CD4-positive, CD25-positive, alpha-beta regulatory T cell (primary cell): ENCODE data around the gene RTN3. TPM values are rescaled to one million over a fixed set of nuclear protein-coding genes. Genes with fewer than 3 reads are reported as not detected.

ENCODE experiments used
- ATAC-seq, 2 donors: fragments of 150-1000 bp; cut with Tn5 transposase; one replicate each; pipeline ENCODE4 v1.10.0; 2021; ENCODE audit warnings: low read depth in 2 of 2, moderate number of reproducible peaks in 2 of 2, moderate library complexity in 1 of 2
- DNase-seq, 3 donors: peaks; one replicate each; pipeline versions ENCODE4 v3.0.0 to v3.0.0-alpha.2; 2012 to 2022; ENCODE audit warnings: mixed read lengths in 1 of 3
- H3K27ac ChIP-seq: one replicate; pipeline ENCODE4 v1.7.0; 2013; ENCODE audit warnings: mild to moderate bottlenecking, low read length; ENCODE audit not compliant: insufficient read depth, poor library complexity, severe bottlenecking
- H3K27me3 ChIP-seq: one replicate; pipeline ENCODE4 v1.7.0; 2013; ENCODE audit warnings: low read length; ENCODE audit not compliant: control insufficient read depth, insufficient read depth
- H3K36me3 ChIP-seq: one replicate; pipeline ENCODE4 v1.7.0; 2013; ENCODE audit warnings: mild to moderate bottlenecking, low read length, moderate library complexity; ENCODE audit not compliant: control insufficient read depth, insufficient read depth
- H3K4me1 ChIP-seq: 2 replicates; pipeline ENCODE4 v1.7.0; 2013; ENCODE audit warnings: mild to moderate bottlenecking, low read length; ENCODE audit not compliant: insufficient read depth, control insufficient read depth, poor library complexity, severe bottlenecking
- H3K4me3 ChIP-seq: one replicate; pipeline ENCODE4 v1.7.0; 2013; ENCODE audit warnings: low read depth, mild to moderate bottlenecking, low read length, moderate library complexity
- H3K9me3 ChIP-seq, 2 experiments: 1 replicate in 1 of 2; 2 replicates in 1 of 2; pipeline ENCODE4 v1.7.0; 2013; ENCODE audit warnings: low read length in 2 of 2, mild to moderate bottlenecking in 1 of 2, moderate library complexity in 1 of 2; ENCODE audit not compliant: control insufficient read depth in 2 of 2
- H3K27ac Mint-ChIP-seq, 3 donors: one replicate each; pipeline ENCODE4 v1.8.0; 2020 to 2022; ENCODE audit warnings: mild to moderate bottlenecking in 3 of 3, mixed read lengths in 3 of 3, moderate library complexity in 2 of 3
- H3K27me3 Mint-ChIP-seq: one replicate; pipeline ENCODE4 v1.8.0; 2022; ENCODE audit warnings: mild to moderate bottlenecking, mixed read lengths
- H3K36me3 Mint-ChIP-seq: one replicate; pipeline ENCODE4 v1.8.0; 2020; ENCODE audit warnings: mixed read lengths
- H3K4me1 Mint-ChIP-seq, 4 donors: one replicate each; pipeline ENCODE4 v1.8.0; 2020 to 2022; ENCODE audit warnings: mixed read lengths in 4 of 4, mild to moderate bottlenecking in 1 of 4
- H3K4me3 Mint-ChIP-seq, 4 donors: one replicate each; pipeline ENCODE4 v1.8.0; 2020 to 2022; ENCODE audit warnings: mild to moderate bottlenecking in 4 of 4, mixed read lengths in 4 of 4, moderate library complexity in 3 of 4
- H3K9me3 Mint-ChIP-seq, 7 donors: one replicate each; pipeline ENCODE4 v1.8.0; 2020 to 2022; ENCODE audit warnings: mixed read lengths in 7 of 7, mild to moderate bottlenecking in 3 of 7, moderate library complexity in 2 of 7
- polyA plus RNA-seq, 4 donors: library from polyadenylated mRNA; unstranded; fragments of 300-500 nt; fragmentation: Illumina TruSeq; gene quantifications; one replicate each; pipeline ENCODE4 v1.2.3, GENCODE V29; 2021
- total RNA-seq: library from RNA; stranded (reverse); gene quantifications from one replicate; pipeline ENCODE4 v1.2.3, GENCODE V29; 2022

The RTN3 gene
- total and polyA plus RNA-seq, 5 donors from 2014 or later: 33.2 to 63.6 (median 47.2) TPM

DNA sequence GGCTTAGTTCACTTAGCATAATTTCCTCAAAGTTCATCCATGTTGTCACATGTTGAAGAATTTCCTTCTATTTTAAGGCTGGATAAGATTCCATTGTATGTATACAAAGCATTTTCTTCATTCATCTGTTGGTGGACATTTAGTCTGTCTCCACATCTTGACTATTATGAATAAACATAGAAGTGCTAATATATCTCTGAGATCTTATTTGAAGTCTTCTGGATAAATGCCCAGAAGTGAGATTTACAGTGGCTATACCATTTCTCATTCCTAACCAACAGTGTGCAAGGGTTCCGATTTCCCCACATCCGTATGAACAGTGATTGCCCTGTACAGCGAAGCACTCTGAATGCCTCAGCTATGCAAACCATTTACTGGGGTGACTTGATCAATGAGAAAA is 93.9 kb downstream of the RTN3 start:
- H3K27me3 Mint-ChIP-seq: peaks cover 49% of the 10 kb centered on the region
- no peak for DNase-seq
- no peaks in the 10 kb centered on the region for H3K36me3 ChIP-seq
- H3K36me3 Mint-ChIP-seq: no peaks in the 10 kb centered on the region
- H3K27ac ChIP-seq: no peak overlapping the region
- no peaks in the 10 kb centered on the region for H3K4me1 ChIP-seq
- H3K4me3 Mint-ChIP-seq: no peak overlapping the region
- peaks cover 0 to 2% (median 0%) of the 10 kb centered on the region in 7 donors for H3K9me3 Mint-ChIP-seq
- H3K4me1 Mint-ChIP-seq: peaks cover 0 to 2% (median 0%) of the 10 kb centered on the region in 4 donors
- no peak for ATAC-seq
- H3K9me3 ChIP-seq: no peaks in the 10 kb centered on the region
- no peak overlapping the region for H3K27ac Mint-ChIP-seq
- peaks cover 5% of the 10 kb centered on the region for H3K27me3 ChIP-seq
- no peak overlapping the region for H3K4me3 ChIP-seq

- H3K27ac ChIP-seq: no peak overlapping the region
- H3K9me3 ChIP-seq: no peaks in the 10 kb centered on the region
- no peak for ATAC-seq
- H3K4me1 ChIP-seq: no peaks in the 10 kb centered on the region
- H3K36me3 ChIP-seq: no peaks in the 10 kb centered on the region
- DNase-seq: no peak
- Mint-ChIP-seq H3K4me1 (no peaks in the 10 kb centered on the region), H3K36me3 (no peaks in the 10 kb centered on the region), H3K27ac (no peak overlapping the region), H3K27me3 (peaks cover 19% of the 10 kb centered on the region), H3K9me3 (peaks cover 0 to 2% (median 0%) of the 10 kb centered on the region in 7 donors), H3K4me3 (no peak overlapping the region)
- H3K4me3 ChIP-seq: no peak overlapping the region
- H3K27me3 ChIP-seq: peaks cover 3% of the 10 kb centered on the region
Measured at GRCh38 chr11:63779039-63779438, 97.7 kb downstream of the RTN3 start.

DNA sequence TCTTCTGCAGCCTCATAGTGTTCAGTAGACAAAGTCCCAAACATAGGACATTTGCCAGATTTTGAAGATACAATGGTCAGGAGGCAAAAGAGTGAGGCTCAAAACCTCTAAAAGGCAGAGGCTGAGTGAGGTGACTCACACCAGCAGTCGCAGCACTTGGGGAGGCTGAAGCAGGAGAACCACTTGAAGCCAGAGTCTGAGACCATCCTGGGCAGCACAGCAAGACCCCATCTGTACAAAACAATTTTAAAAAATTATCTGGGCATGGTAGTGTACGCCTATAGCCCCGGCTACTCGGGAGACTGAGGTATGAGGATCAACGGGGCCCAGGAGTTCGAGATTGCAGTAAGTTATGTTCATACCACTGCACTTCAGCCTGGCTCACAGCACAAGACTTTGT is 101.4 kb downstream of the RTN3 start:
- no peak overlapping the region for H3K4me3 ChIP-seq
- H3K9me3 Mint-ChIP-seq: peaks cover 0 to 2% (median 0%) of the 10 kb centered on the region in 7 donors
- H3K9me3 ChIP-seq: no peaks in the 10 kb centered on the region
- no peak overlapping the region for H3K27ac ChIP-seq
- H3K4me1 Mint-ChIP-seq: peaks cover 0 to 7% (median 3%) of the 10 kb centered on the region in 4 donors
- H3K27me3 ChIP-seq: peaks cover 3% of the 10 kb centered on the region
- ATAC-seq (no peak), DNase-seq (no peak)
- H3K4me3 Mint-ChIP-seq: no peak overlapping the region
- no peaks in the 10 kb centered on the region for H3K4me1 ChIP-seq
- no peak overlapping the region for H3K27ac Mint-ChIP-seq
- peaks cover 28% of the 10 kb centered on the region for H3K27me3 Mint-ChIP-seq
- H3K36me3 Mint-ChIP-seq: no peaks in the 10 kb centered on the region
- H3K36me3 ChIP-seq: no peaks in the 10 kb centered on the region

DNA sequence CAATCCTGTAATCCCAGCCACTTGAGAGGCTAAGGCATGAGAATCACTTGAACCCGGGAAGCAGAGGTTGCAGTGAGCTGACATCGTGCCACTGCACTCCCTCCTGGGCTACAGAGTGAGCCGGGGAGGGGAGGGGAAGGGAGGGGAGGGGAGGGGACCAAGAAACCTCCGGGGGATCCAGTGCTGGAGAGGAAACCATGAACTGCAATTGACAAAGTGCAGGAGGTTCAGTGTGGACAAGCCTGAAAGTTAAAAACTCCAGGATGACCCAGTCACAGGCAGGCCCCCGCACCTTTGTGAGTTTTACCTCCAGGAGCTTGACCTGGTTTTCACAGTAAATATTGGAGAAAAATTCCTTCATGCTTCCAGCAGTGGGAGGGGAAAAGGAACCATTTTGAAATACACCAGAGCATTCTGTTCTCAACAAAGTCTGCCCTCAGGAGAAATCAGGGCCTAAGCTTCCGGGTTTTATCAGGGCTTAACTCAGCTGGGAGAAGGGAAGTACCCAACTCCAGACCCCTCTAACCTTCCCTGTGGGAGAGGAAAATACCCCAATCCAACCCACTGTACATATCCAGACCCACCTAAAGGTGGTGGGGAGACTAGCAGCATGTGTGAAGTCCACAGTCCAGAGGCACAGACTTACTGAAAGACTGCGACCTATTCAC is 102.8 kb downstream of the RTN3 start:
- H3K36me3 ChIP-seq: no peaks in the 10 kb centered on the region
- no peak for DNase-seq
- no peak overlapping the region for H3K4me3 ChIP-seq
- H3K27me3 ChIP-seq: peaks cover 3% of the 10 kb centered on the region
- no peaks in the 10 kb centered on the region for H3K9me3 ChIP-seq
- Mint-ChIP-seq H3K36me3 (no peaks in the 10 kb centered on the region), H3K9me3 (no peaks in the 10 kb centered on the region), H3K4me1 (peaks cover 0 to 7% (median 3%) of the 10 kb centered on the region in 4 donors), H3K4me3 (no peak overlapping the region), H3K27me3 (peaks cover 21% of the 10 kb centered on the region), H3K27ac (no peak overlapping the region)
- H3K27ac ChIP-seq: no peak overlapping the region
- no peaks in the 10 kb centered on the region for H3K4me1 ChIP-seq
- no peak for ATAC-seq

DNA sequence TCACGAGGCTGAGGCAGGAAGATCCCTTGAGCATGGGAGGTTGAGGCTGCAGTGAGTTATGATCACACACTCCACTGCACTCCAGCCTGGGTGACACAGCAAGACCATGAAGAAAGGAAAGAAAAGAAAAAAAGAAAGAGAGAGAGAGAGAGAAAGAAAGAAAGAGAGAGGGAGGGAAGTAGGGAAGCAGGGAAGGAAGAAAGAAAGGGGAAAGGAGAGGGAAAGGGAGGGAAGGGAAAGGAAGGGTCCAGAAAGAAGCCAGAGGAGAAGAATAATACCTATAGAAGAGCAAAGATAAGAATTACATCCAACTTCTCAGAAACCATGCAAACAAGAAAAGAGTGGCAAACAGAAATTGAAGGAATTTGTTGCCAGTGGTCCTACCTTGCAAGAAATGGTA is 104.5 kb downstream of the RTN3 start:
- no peaks in the 10 kb centered on the region for H3K36me3 Mint-ChIP-seq

DNA sequence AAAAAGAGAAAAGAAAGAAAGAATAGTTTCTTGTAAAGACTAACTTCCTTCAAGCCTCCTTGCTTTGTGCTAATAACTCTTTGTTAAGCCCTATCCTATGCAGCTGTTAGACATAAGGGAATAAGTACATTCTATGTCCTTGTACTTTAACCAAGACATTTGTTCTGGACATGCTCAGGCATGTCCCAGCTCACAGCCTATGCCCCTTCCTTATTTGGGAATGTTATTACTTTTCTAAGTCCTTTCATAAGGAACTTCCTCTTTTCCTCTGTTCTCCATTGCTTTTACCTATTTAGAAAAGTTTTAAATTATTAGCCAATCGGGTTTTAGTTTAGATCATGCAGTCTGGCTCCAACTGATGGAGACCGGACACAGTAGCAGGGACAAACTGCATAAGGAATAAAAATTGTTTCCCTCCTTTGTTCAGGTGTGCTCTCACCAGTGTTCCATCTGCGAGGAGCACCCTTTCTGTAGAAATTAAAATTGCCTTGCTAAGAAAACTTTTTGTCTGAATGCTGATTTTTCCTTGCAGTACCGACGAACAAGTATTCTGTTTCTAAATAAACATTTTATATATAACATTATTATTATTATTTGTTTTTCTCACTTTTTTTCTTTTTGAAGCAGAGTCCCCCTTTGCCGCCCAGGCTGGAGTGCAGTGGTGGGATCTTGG is 110.3 kb downstream of the RTN3 start:
- Mint-ChIP-seq H3K4me3 (no peak overlapping the region), H3K27me3 (peaks cover 12% of the 10 kb centered on the region), H3K9me3 (peaks cover 0 to 15% (median 5%) of the 10 kb centered on the region in 7 donors), H3K4me1 (peaks cover 0 to 5% (median 0%) of the 10 kb centered on the region in 4 donors), H3K36me3 (no peaks in the 10 kb centered on the region), H3K27ac (no peak overlapping the region)
- Histone ChIP-seq H3K27ac (no peak overlapping the region), H3K4me1 (no peaks in the 10 kb centered on the region), H3K9me3 (peaks cover 11 to 19% of the 10 kb centered on the region in 2 experiments), H3K36me3 (no peaks in the 10 kb centered on the region), H3K4me3 (no peak overlapping the region), H3K27me3 (no peaks in the 10 kb centered on the region)
- no peak for ATAC-seq
- no peak for DNase-seq

More for the DNA sequence above, 104.5 kb downstream of the RTN3 start:
- Mint-ChIP-seq H3K4me3 (no peak overlapping the region), H3K9me3 (peaks cover 0 to under 1% (median 0%) of the 10 kb centered on the region in 7 donors), H3K27ac (no peak overlapping the region), H3K4me1 (peaks cover 0 to 8% (median 6%) of the 10 kb centered on the region in 4 donors), H3K27me3 (peaks cover 21% of the 10 kb centered on the region)
- Histone ChIP-seq H3K27me3 (peaks cover 3% of the 10 kb centered on the region), H3K9me3 (no peaks in the 10 kb centered on the region), H3K4me1 (no peaks in the 10 kb centered on the region), H3K4me3 (no peak overlapping the region), H3K27ac (no peak overlapping the region), H3K36me3 (no peaks in the 10 kb centered on the region)
- DNase-seq (no peak), ATAC-seq (no peak)

DNA sequence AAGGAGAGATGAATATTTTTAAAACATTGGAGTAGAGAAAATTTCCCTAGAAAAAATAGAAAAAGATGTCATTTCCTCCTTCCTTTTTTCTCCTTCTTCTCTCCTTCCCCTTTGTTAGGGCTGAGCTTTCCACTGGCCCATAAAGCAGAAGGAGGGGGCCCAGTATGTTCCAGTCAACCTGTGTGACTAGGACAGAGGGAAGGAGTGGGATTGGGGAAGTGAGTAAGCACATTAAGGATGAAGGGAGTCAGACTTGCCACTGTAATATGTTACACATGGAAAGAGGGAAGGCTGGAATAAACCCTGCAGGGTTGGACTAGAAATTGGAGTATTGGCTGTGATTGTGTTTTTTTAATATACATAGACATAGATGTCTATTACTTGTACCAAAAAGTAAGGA is 111.9 kb downstream of the RTN3 start:
- ATAC-seq (no peak), DNase-seq (no peak)
- Mint-ChIP-seq H3K4me3 (no peak overlapping the region), H3K27me3 (peaks cover 9% of the 10 kb centered on the region), H3K36me3 (no peaks in the 10 kb centered on the region), H3K27ac (no peak overlapping the region), H3K9me3 (peaks cover 0 to 15% (median 5%) of the 10 kb centered on the region in 7 donors), H3K4me1 (peaks cover 0 to 5% (median 0%) of the 10 kb centered on the region in 4 donors)
- Histone ChIP-seq H3K4me1 (no peaks in the 10 kb centered on the region), H3K27me3 (no peaks in the 10 kb centered on the region), H3K36me3 (no peaks in the 10 kb centered on the region), H3K4me3 (no peak overlapping the region), H3K9me3 (peaks cover 11 to 19% of the 10 kb centered on the region in 2 experiments), H3K27ac (no peak overlapping the region)
